HCT116 (cell line): ENCODE measurements around the gene PLRG1. TPM values are rescaled to one million over a fixed set of nuclear protein-coding genes. Genes with fewer than 3 reads are reported as not detected.

Experiments
- ATAC-seq: fragments of 200-7000 bp; cut with Tn5 transposase; 2 replicates; pipeline ENCODE4 v1.9.1; 2020; ENCODE audit warnings: mild to moderate bottlenecking, moderate library complexity
- BruUV-seq: library from RNA; stranded (reverse); fragments of 400-500 nt; replicated peaks from 2 replicates; lab custom pipeline; 2021; lab: Mats Ljungman, UMichigan
- CTCF ChIA-PET: fragments of 300-600 bp; sonication (Branson Sonifier 250); formaldehyde crosslinking; loops from one replicate; lab custom pipeline; 2021; ENCODE audit warnings: antibody characterized with exemption; lab: Charles Lee
- POLR2A ChIA-PET: fragments of 300-600, 350-600 bp; sonication (Branson Sonifier 250); formaldehyde crosslinking; loops from one replicate; lab custom pipeline; 2021; ENCODE audit warnings: antibody characterized with exemption; lab: Charles Lee
- RAD21 ChIA-PET, 2 experiments: fragments of 300-600 bp; sonication (Branson Sonifier 250); formaldehyde crosslinking; loops; one replicate each; lab custom pipeline; 2023; ENCODE audit warnings: low total read pairs in 2 of 2; ENCODE audit not compliant: uncharacterized antibody in 2 of 2, unreplicated experiment in 2 of 2, low non-redundant PET in 1 of 2; lab: Charles Lee
- DNase-seq: peaks from one replicate; pipeline ENCODE4 v3.0.0-alpha.2; 2010; ENCODE audit warnings: low read depth, low spot score
- H2AFZ ChIP-seq: fragments of 200-600 bp; shearing (Covaris generic), sonication (generic); 2 replicates; pipeline ENCODE4 v1.6.1; 2017; ENCODE audit warnings: low read depth, mixed run types, mixed read lengths, antibody characterized with exemption, low read length; ENCODE audit not compliant: poor library complexity, severe bottlenecking
- H3K27ac ChIP-seq: 2 replicates; pipeline ENCODE4 v1.5.1; 2012; ENCODE audit warnings: low read depth, low read length
- H3K27me3 ChIP-seq: fragments of 200-600 bp; sonication (generic); 2 replicates; pipeline ENCODE4 v1.6.1; 2016; ENCODE audit warnings: mixed run types, low read length, mixed read lengths; ENCODE audit not compliant: insufficient read depth
- H3K36me3 ChIP-seq, 2 experiments: fragments of 200-500 bp in 1 of 2; fragments of 200-600 bp in 1 of 2; sonication (Bioruptor generic) in 1 of 2; sonication (generic) in 1 of 2; 2 replicates each; pipeline versions ENCODE4 v1.5.1 to v1.6.1; 2014 to 2016; ENCODE audit warnings: low read length in 2 of 2, inconsistent platforms in 1 of 2, mixed read lengths in 1 of 2, mixed run types in 1 of 2; ENCODE audit not compliant: insufficient read depth in 2 of 2, control insufficient read depth in 1 of 2
- H3K4me1 ChIP-seq, 2 experiments: fragments of 200-600 bp in 1 of 2; sonication (generic) in 1 of 2; 2 replicates each; pipeline versions ENCODE4 v1.5.1 to v1.6.1; 2012 to 2017; ENCODE audit warnings: low read length in 2 of 2, inconsistent platforms in 1 of 2, mild to moderate bottlenecking in 1 of 2, mixed read lengths in 1 of 2, mixed run types in 1 of 2, moderate library complexity in 1 of 2; ENCODE audit not compliant: insufficient read depth in 2 of 2, control insufficient read depth in 1 of 2
- H3K4me2 ChIP-seq: fragments of 200-600 bp; sonication (generic); 2 replicates; pipeline ENCODE4 v1.6.1; 2017; ENCODE audit warnings: mixed run types, low read length, mixed read lengths
- H3K4me3 ChIP-seq, 2 experiments: fragments of 200-600 bp in 1 of 2; sonication (generic) in 1 of 2; replicated peaks in 1 of 2; 2 replicates each; pipeline ENCODE4 v1.5.1; 2011 to 2016; ENCODE audit warnings: low read length in 2 of 2, control low read depth in 1 of 2, low read depth in 1 of 2, mild to moderate bottlenecking in 1 of 2, mixed read lengths in 1 of 2, mixed run types in 1 of 2
- H3K79me2 ChIP-seq: fragments of 200-600 bp; sonication (generic); 2 replicates; pipeline ENCODE4 v1.6.1; 2017; ENCODE audit warnings: mild to moderate bottlenecking, mixed run types, low read length, moderate library complexity, mixed read lengths; ENCODE audit not compliant: insufficient read depth
- H3K9ac ChIP-seq: fragments of 200-600 bp; sonication (generic); 2 replicates; pipeline ENCODE4 v1.6.1; 2016; ENCODE audit warnings: low read length, mixed read lengths
- H3K9me2 ChIP-seq: fragments of 200-600 bp; sonication (generic), shearing (Covaris generic); 2 replicates; pipeline ENCODE4 v1.6.1; 2017; ENCODE audit warnings: mixed run types, mild to moderate bottlenecking, moderate library complexity; ENCODE audit not compliant: insufficient read depth
- H3K9me3 ChIP-seq, 2 experiments: fragments of 200-500 bp in 1 of 2; fragments of 200-600 bp in 1 of 2; sonication (Bioruptor generic) in 1 of 2; sonication (generic) in 1 of 2; 2 replicates each; pipeline ENCODE4 v1.6.1; 2014 to 2017; ENCODE audit warnings: low read length in 2 of 2, mixed read lengths in 2 of 2, inconsistent platforms in 1 of 2, low read depth in 1 of 2, mild to moderate bottlenecking in 1 of 2, mixed run types in 1 of 2, moderate library complexity in 1 of 2; ENCODE audit not compliant: control insufficient read depth in 1 of 2, insufficient read depth in 1 of 2
- H4K20me1 ChIP-seq: fragments of 200-600 bp; sonication (generic), shearing (Covaris generic); 2 replicates; pipeline ENCODE4 v1.6.1; 2017; ENCODE audit warnings: mixed run types, mild to moderate bottlenecking, moderate library complexity; ENCODE audit not compliant: insufficient read depth
- CTCF ChIP-seq, 3 experiments: fragments of 200-600 bp in 1 of 3; sonication (generic) in 1 of 3; IDR thresholded peaks in 2 of 3; conservative IDR thresholded peaks in 1 of 3; 2 replicates each; pipeline ENCODE4 v1.5.1; 2012 to 2017; ENCODE audit warnings: low read depth in 2 of 3, low read length in 2 of 3, antibody characterized with exemption in 1 of 3, borderline replicate concordance in 1 of 3, control low read depth in 1 of 3, mild to moderate bottlenecking in 1 of 3, mixed read lengths in 1 of 3, mixed run types in 1 of 3, moderate library complexity in 1 of 3; ENCODE audit not compliant: insufficient read depth in 1 of 3
- ELF1 ChIP-seq: IDR thresholded peaks from 2 replicates; pipeline ENCODE4 v1.6.1; 2012; ENCODE audit warnings: low read depth, borderline replicate concordance
- POLR2A ChIP-seq: IDR thresholded peaks from 2 replicates; pipeline ENCODE4 v1.7.0; 2011; ENCODE audit warnings: borderline replicate concordance; ENCODE audit not compliant: insufficient read depth, insufficient read length; ENCODE audit errors: extremely low read depth
- RAD21 ChIP-seq: IDR thresholded peaks from 2 replicates; pipeline ENCODE4 v1.6.1; 2012; ENCODE audit warnings: low read depth, mild to moderate bottlenecking
- TCF7L2 ChIP-seq: IDR thresholded peaks from 2 replicates; pipeline ENCODE4 v1.7.0; 2011; ENCODE audit warnings: borderline replicate concordance, inconsistent platforms; ENCODE audit not compliant: insufficient read depth, insufficient read length; ENCODE audit errors: extremely low read depth
- ZFX ChIP-seq: fragments of 450-650 bp; IDR thresholded peaks from 2 replicates; pipeline ENCODE4 v1.6.1; 2017
- intact Hi-C: fragments of 100-400 bp; cut with micrococcal nuclease; formaldehyde crosslinking; loops from 2 replicates; pipeline ENCODE4 v1.10.0; 2022
- total RNA-seq: library from RNA; stranded (reverse); gene quantifications from one replicate; pipeline ENCODE4 v1.2.1, GENCODE V29; 2021; ENCODE audit not compliant: unreplicated experiment

The PLRG1 gene
- total RNA-seq, 1 experiment from 2014 or later, result 141 TPM

GRCh38 chr4:154492288-154492687 is 57.9 kb downstream of the PLRG1 start:
- no peak overlapping the region for H3K4me2 ChIP-seq
- BruUV-seq, result no TSS peak
- no peak overlapping the region for H3K4me3 ChIP-seq

More at GRCh38 chr4:154492288-154492687, 57.9 kb downstream of the PLRG1 start:
- intact Hi-C loops, result no loop called here
- H3K36me3 ChIP-seq, result no peaks in the 10 kb centered on the region
- no peaks in the 10 kb centered on the region for H3K9me3 ChIP-seq
- DNase-seq (no peak), ATAC-seq (no peak)
- H3K27ac ChIP-seq, result no peak overlapping the region
- H4K20me1 ChIP-seq, result no peaks in the 10 kb centered on the region
- ChIA-PET RAD21 (no interaction called here), POLR2A (no interaction called here), CTCF (no interaction called here)
- H3K9ac ChIP-seq, result no peak overlapping the region
- peaks cover 4% of the 10 kb centered on the region; the same call in 1 of the 2 replicates for H3K27me3 ChIP-seq
- H3K79me2 ChIP-seq, result no peaks in the 10 kb centered on the region
- H2AFZ ChIP-seq, result no peak overlapping the region
- H3K4me1 ChIP-seq, result no peaks in the 10 kb centered on the region
- no peaks in the 10 kb centered on the region for H3K9me2 ChIP-seq
- TF ChIP-seq ELF1 (no peak), ZFX (no peak), CTCF (IDR thresholded peaks at IDR 0.05 in 2 of 3, conservative IDR thresholded peaks at IDR 0.05 in 1 of 3; ENCODE audit: borderline replicate concordance in 1 of 3, insufficient read depth in 1 of 3, low read depth in 2 of 3, low read length in 2 of 3) (no peak), RAD21 (no peak), POLR2A (no peak), TCF7L2 (no peak)
